HEK293 (cell line): ENCODE data around the gene WNT9B.

Experiments
- CTCF ChIA-PET: fragments of 350-600 bp; formaldehyde crosslinking; extraction: SDS; loops from one replicate; lab custom pipeline; 2021; ENCODE audit warnings: antibody characterized with exemption; lab: Yijun Ruan, JAX
- POLR2A ChIA-PET: fragments of 300-600 bp; formaldehyde crosslinking; extraction: SDS; loops from one replicate; lab custom pipeline; 2020; ENCODE audit warnings: antibody characterized with exemption, inconsistent platforms; lab: Yijun Ruan, JAX
- H3K27ac ChIP-seq: fragments of 200-500 bp; sonication (Bioruptor generic); 2 replicates; pipeline ENCODE4 v1.5.1; 2014; ENCODE audit warnings: low read depth, low read length, control low read depth, inconsistent platforms; ENCODE audit errors: extremely low read depth
- H3K36me3 ChIP-seq, 2 experiments: fragments of 200-500 bp in 1 of 2; sonication (Bioruptor generic) in 1 of 2; 1 replicate in 1 of 2; 2 replicates in 1 of 2; pipeline ENCODE4 v1.5.1; 2014 to 2017; ENCODE audit warnings: inconsistent platforms in 2 of 2, low read length in 2 of 2; ENCODE audit not compliant: control insufficient read depth in 2 of 2, insufficient read depth in 1 of 2
- H3K4me1 ChIP-seq: fragments of 200-500 bp; sonication (Bioruptor generic); 2 replicates; pipeline ENCODE4 v1.5.1; 2014; ENCODE audit warnings: mild to moderate bottlenecking, low read length, inconsistent platforms; ENCODE audit not compliant: control insufficient read depth, insufficient read depth
- H3K4me3 ChIP-seq: 2 replicates; pipeline ENCODE4 v1.5.1; 2011; ENCODE audit warnings: low read depth, mild to moderate bottlenecking, control low read depth, low read length, moderate library complexity
- H3K9me3 ChIP-seq: fragments of 200-500 bp; sonication (Bioruptor generic); 2 replicates; pipeline ENCODE4 v1.5.1; 2014; ENCODE audit warnings: low read depth, low read length, inconsistent platforms; ENCODE audit not compliant: control insufficient read depth, insufficient read depth
- IKZF3 ChIP-seq: fragments of 450-650 bp; IDR thresholded peaks from 2 replicates; pipeline ENCODE4 v1.5.0; 2018; ENCODE audit warnings: missing biosample characterization, mild to moderate bottlenecking, missing genetic modification characterization, moderate library complexity
- KLF10 ChIP-seq: fragments of 450-650 bp; IDR thresholded peaks from 2 replicates; pipeline ENCODE4 v1.5.1; 2018; ENCODE audit warnings: missing biosample characterization, mild to moderate bottlenecking, missing genetic modification characterization
- PRDM1 ChIP-seq: fragments of 450-650 bp; formaldehyde crosslinking; IDR thresholded peaks from 2 replicates; pipeline ENCODE4; 2016; ENCODE audit warnings: missing biosample characterization, missing genetic modification characterization
- REST ChIP-seq: fragments of 450-650 bp; formaldehyde crosslinking; IDR thresholded peaks from 2 replicates; pipeline ENCODE4 v1.5.1; 2016; ENCODE audit warnings: missing biosample characterization, missing genetic modification characterization
- SP3 ChIP-seq: fragments of 450-650 bp; formaldehyde crosslinking; IDR thresholded peaks from 2 replicates; pipeline ENCODE4 v1.5.1; 2016; ENCODE audit warnings: missing biosample characterization, missing genetic modification characterization
- ZFHX2 ChIP-seq: fragments of 450-650 bp; formaldehyde crosslinking; conservative IDR thresholded peaks from 2 replicates; pipeline ENCODE4 v1.5.1; 2016; ENCODE audit warnings: missing biosample characterization, missing genetic modification characterization
- ZNF184 ChIP-seq: fragments of 450-650 bp; IDR thresholded peaks from 2 replicates; pipeline ENCODE4 v1.5.1; 2018; ENCODE audit warnings: missing biosample characterization, mild to moderate bottlenecking, missing genetic modification characterization
- ZNF221 ChIP-seq: fragments of 450-650 bp; formaldehyde crosslinking; IDR thresholded peaks from 2 replicates; pipeline ENCODE4 v1.5.1; 2017; ENCODE audit warnings: missing biosample characterization, missing genetic modification characterization, borderline replicate concordance
- ZNF529 ChIP-seq: fragments of 450-650 bp; formaldehyde crosslinking; IDR thresholded peaks from 2 replicates; pipeline ENCODE4 v1.5.1; 2017; ENCODE audit warnings: missing genetic modification characterization, missing biosample characterization; ENCODE audit not compliant: insufficient replicate concordance
- ZNF596 ChIP-seq: fragments of 450-650 bp; IDR thresholded peaks from 2 replicates; pipeline ENCODE4 v1.5.0; 2018; ENCODE audit warnings: missing biosample characterization, mild to moderate bottlenecking, missing genetic modification characterization, moderate library complexity
- ZNF768 ChIP-seq: fragments of 450-650 bp; formaldehyde crosslinking; IDR thresholded peaks from 2 replicates; pipeline ENCODE4 v1.5.1; 2018; ENCODE audit warnings: missing biosample characterization, mild to moderate bottlenecking, missing genetic modification characterization
- ZNF843 ChIP-seq: fragments of 450-650 bp; formaldehyde crosslinking; IDR thresholded peaks from 2 replicates; pipeline ENCODE4 v1.5.1; 2016; ENCODE audit warnings: missing biosample characterization, missing genetic modification characterization
- ZSCAN18 ChIP-seq: fragments of 450-650 bp; formaldehyde crosslinking; IDR thresholded peaks from 2 replicates; pipeline ENCODE4 v1.5.1; 2016; ENCODE audit warnings: missing biosample characterization, missing genetic modification characterization

WNT9B gene

DNA sequence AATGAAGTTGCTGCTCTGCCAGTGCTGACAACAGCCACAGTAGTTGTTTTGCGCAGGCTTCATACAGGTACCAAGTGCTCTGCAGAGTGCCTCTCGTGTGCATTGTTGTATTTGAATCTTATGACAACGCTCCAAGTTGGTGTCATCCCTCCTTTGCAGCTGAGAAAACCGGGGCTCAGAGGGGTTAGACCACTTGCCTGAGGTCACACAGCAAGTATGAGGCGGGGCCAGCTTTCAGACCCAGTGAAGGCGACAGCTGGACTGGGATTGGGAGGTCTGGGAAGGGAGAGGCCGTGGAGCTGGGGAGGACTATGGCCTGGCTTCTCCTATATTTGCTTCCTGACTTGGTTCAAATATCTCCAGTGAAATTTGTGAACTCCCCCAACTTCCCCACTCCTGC, 33.2 kb downstream of the WNT9B start:
- CTCF ChIA-PET: interaction anchor here (0.6 to 0.7 kb wide), 3 partner anchors 23 to 134 kb away, joined by 3 to 4 read pairs (median 3); no protein-coding TSS in a partner anchor
- H3K36me3 ChIP-seq: no peaks in the 10 kb centered on the region
- TF ChIP-seq ZNF768 (peak; percentile 69; the same call in 1 of the 2 replicates), IKZF3 (tag by site-specific recombination) (no peak)
- H3K27ac ChIP-seq: no peak overlapping the region
- H3K4me1 ChIP-seq: no peaks in the 10 kb centered on the region
- no peaks in the 10 kb centered on the region for H3K9me3 ChIP-seq
- POLR2A ChIA-PET: no interaction called here
- H3K4me3 ChIP-seq: no peak overlapping the region

DNA sequence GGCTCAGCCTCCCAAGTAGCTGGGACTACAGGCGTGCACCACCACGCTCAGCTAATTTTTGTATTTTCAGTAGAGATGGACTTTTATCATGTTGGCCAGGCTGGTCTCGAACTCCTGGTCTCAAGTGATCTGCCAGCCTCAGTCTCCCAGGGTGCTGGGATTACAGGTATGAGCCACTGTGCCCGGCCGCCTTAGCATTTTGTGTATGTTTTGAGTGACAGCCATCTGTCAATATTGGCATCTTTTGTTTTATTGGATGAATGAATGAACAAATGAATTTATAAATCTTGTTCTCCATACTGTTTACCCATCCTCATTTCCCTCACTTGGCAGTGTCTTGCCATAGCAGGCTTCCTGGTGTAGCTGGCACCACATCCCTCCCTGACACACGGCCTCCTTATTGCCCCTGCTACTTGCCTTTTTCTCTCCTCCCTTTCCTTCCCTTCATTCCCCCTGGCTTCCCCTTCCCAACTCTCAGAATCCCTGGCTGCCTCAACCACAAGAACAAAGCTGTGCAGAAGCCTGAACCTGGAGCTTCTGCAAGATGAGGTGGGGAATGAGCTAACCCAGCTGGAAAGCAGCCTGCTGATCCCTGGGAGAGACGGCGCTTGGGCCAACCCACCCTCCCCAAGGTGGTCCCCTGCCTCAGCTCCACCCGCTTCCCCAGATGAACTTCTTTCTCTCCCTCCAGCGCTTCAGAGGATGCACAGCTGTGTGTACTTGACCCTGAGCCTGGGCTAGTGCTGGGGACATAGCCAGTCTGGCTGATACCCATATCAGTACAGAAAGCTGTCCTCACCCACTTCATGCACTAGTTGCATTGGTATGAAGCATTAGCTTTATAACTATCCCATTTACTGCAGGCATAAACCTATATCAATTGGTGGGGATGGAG, 34.3 kb downstream of the WNT9B start:
- H3K9me3 ChIP-seq: no peaks in the 10 kb centered on the region
- H3K27ac ChIP-seq: no peak overlapping the region
- CTCF ChIA-PET: interaction anchor here (0.6 to 0.8 kb wide), 2 partner anchors 57 to 87 kb away, joined by 3 read pairs; no protein-coding TSS in a partner anchor
- POLR2A ChIA-PET: no interaction called here
- H3K36me3 ChIP-seq: no peaks in the 10 kb centered on the region
- TF ChIP-seq ZNF843: no peak
- no peak for TF ChIP-seq ZNF184 (tag by site-specific recombination)
- no peak for TF ChIP-seq ZNF221 (tag by site-specific recombination)
- TF ChIP-seq KLF10 (tag by site-specific recombination): no peak
- TF ChIP-seq ZNF529 (tag by site-specific recombination): no peak
- no peak for TF ChIP-seq ZNF596 (tag by site-specific recombination)
- no peak for TF ChIP-seq REST (tag by site-specific recombination)
- TF ChIP-seq PRDM1 (tag by site-specific recombination): no peak
- H3K4me3 ChIP-seq: no peak overlapping the region
- no peaks in the 10 kb centered on the region for H3K4me1 ChIP-seq

DNA sequence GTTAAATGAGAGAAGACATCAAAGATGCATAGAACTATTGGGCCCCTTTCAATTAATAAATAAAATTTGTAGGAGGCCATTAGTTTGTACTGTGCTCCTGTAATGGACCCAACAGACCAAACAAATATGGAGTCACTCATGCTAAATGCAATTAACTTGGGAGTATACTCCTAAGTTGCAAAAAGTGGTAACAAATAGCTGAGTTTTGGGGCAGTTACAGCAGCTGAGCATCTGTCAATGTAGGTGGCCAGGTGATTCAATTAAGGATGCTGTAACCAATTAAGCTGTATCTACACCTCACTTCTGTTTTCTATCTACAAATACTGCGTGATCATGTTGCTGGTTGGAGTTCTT, 34.9 kb downstream of the WNT9B start:
- Histone ChIP-seq H3K4me1 (no peaks in the 10 kb centered on the region), H3K36me3 (no peaks in the 10 kb centered on the region), H3K9me3 (no peaks in the 10 kb centered on the region), H3K27ac (no peak overlapping the region), H3K4me3 (no peak overlapping the region)
- no peak for TF ChIP-seq SP3
- TF ChIP-seq ZSCAN18: no peak
- TF ChIP-seq ZFHX2 (tag by site-specific recombination): no peak
- POLR2A ChIA-PET: no interaction called here
- CTCF ChIA-PET: interaction anchor here (0.6 to 0.8 kb wide), 2 partner anchors 56 to 87 kb away, joined by 3 read pairs; no protein-coding TSS in a partner anchor
